HG03280 (cell line): ENCODE data around the gene ASB7.
"Not testable (repeated sequence)": the region's sequence is repeated elsewhere in the genome, so short reads cannot be mapped to it uniquely, and the experiment has no call there.

Source experiments
- ATAC-seq: cut with Tn5 transposase; IDR thresholded peaks from one replicate; pipeline ENCODE4 v1.9.1; 2021; ENCODE audit warnings: mild to moderate bottlenecking, moderate library complexity; ENCODE audit not compliant: unreplicated experiment

Gene ASB7

GRCh38 chr15:100648951-100649350 lies 46.6 kb downstream of the ASB7 start:
- ATAC-seq = no peak

- ATAC-seq = no peak
Measured at GRCh38 chr15:100650685-100651084, 48.3 kb downstream of the ASB7 start.

- ATAC-seq = no peak
Measured at GRCh38 chr15:100651253-100651652, 48.9 kb downstream of the ASB7 start.

GRCh38 chr15:100652116-100652515 lies 49.7 kb downstream of the ASB7 start:
- ATAC-seq = no peak

- ATAC-seq = no peak
Measured at GRCh38 chr15:100653608-100654007, 51.2 kb downstream of the ASB7 start.

GRCh38 chr15:100658895-100659294 lies 56.5 kb downstream of the ASB7 start:
- no peak for ATAC-seq

GRCh38 chr15:100661156-100661555 lies 58.8 kb downstream of the ASB7 start:
- no peak for ATAC-seq

GRCh38 chr15:100663086-100663914 lies 60.9 kb downstream of the ASB7 start:
- ATAC-seq = no peak

- ATAC-seq = no peak
Measured at GRCh38 chr15:100663915-100664281, 61.5 kb downstream of the ASB7 start.

- no peak for ATAC-seq
Measured at GRCh38 chr15:100665570-100665969, 63.2 kb downstream of the ASB7 start.

GRCh38 chr15:100667405-100668347 lies 65.3 kb downstream of the ASB7 start:
- no peak for ATAC-seq

- no peak for ATAC-seq
Measured at GRCh38 chr15:100668348-100668745, 66.0 kb downstream of the ASB7 start.

- no peak for ATAC-seq
Measured at GRCh38 chr15:100669260-100669659, 66.9 kb downstream of the ASB7 start.

GRCh38 chr15:100670505-100671021 lies 68.2 kb downstream of the ASB7 start:
- no peak for ATAC-seq

- no peak for ATAC-seq
Measured at GRCh38 chr15:100671124-100671680, 68.8 kb downstream of the ASB7 start.

GRCh38 chr15:100671858-100672543 lies 69.6 kb downstream of the ASB7 start:
- no peak for ATAC-seq

GRCh38 chr15:100672959-100673358 lies 70.6 kb downstream of the ASB7 start:
- no peak for ATAC-seq

GRCh38 chr15:100679151-100679550 lies 76.8 kb downstream of the ASB7 start:
- not testable (repeated sequence) for ATAC-seq

GRCh38 chr15:100680726-100681125 lies 78.3 kb downstream of the ASB7 start:
- no peak for ATAC-seq

- ATAC-seq = no peak
Measured at GRCh38 chr15:100681335-100681746, 79.0 kb downstream of the ASB7 start.

- ATAC-seq = no peak
Measured at GRCh38 chr15:100682468-100682867, 80.1 kb downstream of the ASB7 start.
